ENCODE results near the gene AGPAT2. TPM values are rescaled to one million over a fixed set of nuclear protein-coding genes. Genes with fewer than 3 reads are reported as not detected.
A peak's percentile ranks its signal among the peaks of the same experiment; 100 is the strongest.

The AGPAT2 gene
- total RNA-seq, 4 donors from 2014 or later = 22.0 to 52.8 (median 39.3) TPM

DNA sequence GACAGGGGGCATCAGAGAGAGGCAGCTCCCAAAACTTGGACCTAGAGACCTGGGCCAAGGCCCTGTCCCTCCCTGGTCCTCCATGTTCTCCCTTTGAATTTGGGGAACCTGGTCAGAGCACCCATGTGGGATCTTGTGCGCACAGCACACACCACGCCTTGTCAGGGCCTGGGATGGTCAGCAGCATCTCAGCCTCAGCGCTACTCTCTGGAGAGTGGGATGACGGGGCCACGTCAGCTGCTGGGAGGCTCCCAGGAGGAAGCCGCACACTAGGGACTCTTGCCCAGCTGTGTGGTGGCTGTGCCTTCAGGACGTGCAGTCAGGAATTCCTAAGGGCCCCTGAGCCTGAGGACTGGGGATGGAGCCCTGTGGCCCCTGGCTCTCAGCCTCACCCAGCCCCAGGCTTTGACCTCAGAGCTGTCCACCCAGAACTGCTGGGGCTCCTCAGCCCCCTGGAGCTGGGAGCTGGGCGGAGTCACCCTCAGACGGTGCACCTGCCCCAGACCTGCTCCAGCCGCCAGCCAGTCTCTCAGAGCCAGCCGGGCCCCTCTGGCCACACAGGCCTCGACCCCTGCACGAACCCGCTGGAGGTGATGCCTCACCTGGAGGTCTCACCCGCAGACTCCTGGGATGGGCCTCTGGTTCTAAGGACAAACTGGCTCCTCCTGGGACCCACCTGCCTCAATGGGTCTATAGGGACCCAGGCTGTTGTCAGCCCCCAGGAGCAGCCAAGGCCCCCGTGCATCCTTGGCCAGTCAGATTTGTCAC is 62.9 kb downstream of the AGPAT2 start:
- Histone ChIP-seq H3K36me3 (no peaks in the 10 kb centered on the region), H3K27me3 (peaks cover 0 to 13% (median 0%) of the 10 kb centered on the region in 4 donors), H3K27ac (replicated peaks in 1 of 4) (peak overlapping the region in 1 of 4 donors; percentile 28), H3K4me3 (no peak overlapping the region), H3K4me1 (peaks cover 30 to 42% (median 35%) of the 10 kb centered on the region in 4 donors), H3K9me3 (no peaks in the 10 kb centered on the region)
- no peak for DNase-seq (ENCODE audit: extremely low spot score)
- 83% methylated on average over 8 of the region's 16 CpGs for WGBS
- TF ChIP-seq POLR2A (IDR thresholded peaks at IDR 0.05; ENCODE audit: low read depth) (no peak), EP300 (IDR thresholded peaks at IDR 0.05) (no peak), POLR2AphosphoS5 (IDR thresholded peaks at IDR 0.05) (no peak)
- TF ChIP-seq, protein P1, sequence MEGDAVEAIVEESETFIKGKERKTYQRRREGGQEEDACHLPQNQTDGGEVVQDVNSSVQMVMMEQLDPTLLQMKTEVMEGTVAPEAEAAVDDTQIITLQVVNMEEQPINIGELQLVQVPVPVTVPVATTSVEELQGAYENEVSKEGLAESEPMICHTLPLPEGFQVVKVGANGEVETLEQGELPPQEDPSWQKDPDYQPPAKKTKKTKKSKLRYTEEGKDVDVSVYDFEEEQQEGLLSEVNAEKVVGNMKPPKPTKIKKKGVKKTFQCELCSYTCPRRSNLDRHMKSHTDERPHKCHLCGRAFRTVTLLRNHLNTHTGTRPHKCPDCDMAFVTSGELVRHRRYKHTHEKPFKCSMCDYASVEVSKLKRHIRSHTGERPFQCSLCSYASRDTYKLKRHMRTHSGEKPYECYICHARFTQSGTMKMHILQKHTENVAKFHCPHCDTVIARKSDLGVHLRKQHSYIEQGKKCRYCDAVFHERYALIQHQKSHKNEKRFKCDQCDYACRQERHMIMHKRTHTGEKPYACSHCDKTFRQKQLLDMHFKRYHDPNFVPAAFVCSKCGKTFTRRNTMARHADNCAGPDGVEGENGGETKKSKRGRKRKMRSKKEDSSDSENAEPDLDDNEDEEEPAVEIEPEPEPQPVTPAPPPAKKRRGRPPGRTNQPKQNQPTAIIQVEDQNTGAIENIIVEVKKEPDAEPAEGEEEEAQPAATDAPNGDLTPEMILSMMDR (IDR thresholded peaks at IDR 0.05) = no peak
- intact Hi-C loops (cut with DNase I) = no loop called here

DNA sequence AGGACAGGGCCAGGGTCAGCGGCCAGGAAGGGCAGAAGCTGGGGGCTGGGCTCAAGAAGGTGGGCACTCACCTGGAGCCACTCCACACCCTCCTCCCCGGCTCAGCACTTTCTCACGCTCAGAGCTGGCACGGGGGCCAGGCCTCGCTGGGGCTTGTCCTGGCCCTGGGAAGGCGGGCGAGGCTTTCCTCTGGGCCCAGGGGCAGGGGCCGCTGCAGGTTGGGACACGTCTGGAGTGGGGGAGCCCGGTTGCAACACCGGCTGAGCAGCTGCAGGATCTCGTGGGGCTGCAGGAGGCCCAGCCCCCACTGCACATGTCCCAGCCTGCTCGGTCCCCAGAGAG is 63.4 kb downstream of the AGPAT2 start:
- no peak for TF ChIP-seq EP300 (IDR thresholded peaks at IDR 0.05)
- TF ChIP-seq POLR2AphosphoS5 (IDR thresholded peaks at IDR 0.05) = no peak
- TF ChIP-seq POLR2A (IDR thresholded peaks at IDR 0.05; ENCODE audit: low read depth) = no peak
- TF ChIP-seq, protein P1 (IDR thresholded peaks at IDR 0.05) = no peak
- 86% methylated on average over 9 of the region's 13 CpGs for WGBS
- H3K4me1 ChIP-seq = peaks cover 30 to 42% (median 39%) of the 10 kb centered on the region in 4 donors
- H3K9me3 ChIP-seq = no peaks in the 10 kb centered on the region
- no peak for DNase-seq (ENCODE audit: extremely low spot score)
- peaks cover 0 to 8% (median 0%) of the 10 kb centered on the region in 4 donors for H3K27me3 ChIP-seq
- intact Hi-C loops (cut with DNase I) = no loop called here
- no peak overlapping the region for H3K27ac ChIP-seq (replicated peaks in 1 of 4)
- no peaks in the 10 kb centered on the region for H3K36me3 ChIP-seq
- no peak overlapping the region for H3K4me3 ChIP-seq

Small RNA genes lying within 50 kb of the gene (small RNA-seq; reads per million reads assigned to genes)
- gene MIR126 = 717 to 992 (median 807) reads per million in 3 donors

Other genes with a start within 250 kb of the AGPAT2 start
- 10 to 100 TPM in 2 of 4 donors, 1 to 10 TPM in 2; 8.4 to 17.1 (median 12.5) TPM for gene INPP5E, start 247.6 kb downstream of the AGPAT2 start, total RNA-seq
- gene SEC16A, start 204.4 kb downstream of the AGPAT2 start, total RNA-seq = 10 to 100 TPM; 43.2 to 62.3 (median 51.3) TPM
- gene NOTCH1, start 141.4 kb downstream of the AGPAT2 start, total RNA-seq = 10 to 100 TPM; 48.6 to 90.6 (median 58.8) TPM
- gene EGFL7, start 24.5 kb downstream of the AGPAT2 start, total RNA-seq = 100 to 1,000 TPM in 1 of 4 donors, 10 to 100 TPM in 3; 33.2 to 134 (median 78.7) TPM
- 10 to 100 TPM in 3 of 4 donors, 1 to 10 TPM in 1; 6.6 to 27.8 (median 21.5) TPM for gene DIPK1B, start 25.1 kb upstream of the AGPAT2 start, total RNA-seq
- 10 to 100 TPM in 2 of 4 donors, 1 to 10 TPM in 2; 7.0 to 12.6 (median 9.8) TPM for gene LCN10, start 55.5 kb upstream of the AGPAT2 start, total RNA-seq
- gene LCN6, start 61.1 kb upstream of the AGPAT2 start, total RNA-seq = 10 to 100 TPM; 12.5 to 32.0 (median 23.9) TPM
- gene LCN8, start 70.8 kb upstream of the AGPAT2 start, total RNA-seq = not detected
- gene LCN15, start 77.1 kb upstream of the AGPAT2 start, total RNA-seq = not detected
- gene TMEM141, start 103.9 kb upstream of the AGPAT2 start, total RNA-seq = 10 to 100 TPM; 27.9 to 48.7 (median 31.5) TPM
- 1 to 10 TPM in 2 of 4 donors, under 1 TPM in 2; 0.33 to 2.5 (median 1.4) TPM for gene CCDC183, start 108.9 kb upstream of the AGPAT2 start, total RNA-seq
- 100 to 1,000 TPM in 1 of 4 donors, 10 to 100 TPM in 3; 56.3 to 110 (median 83.0) TPM for gene RABL6, start 120.5 kb upstream of the AGPAT2 start, total RNA-seq
- gene AJM1, start 155.0 kb upstream of the AGPAT2 start, total RNA-seq = 10 to 100 TPM in 3 of 4 donors, 1 to 10 TPM in 1; 3.3 to 14.0 (median 11.4) TPM
- gene PHPT1, start 162.0 kb upstream of the AGPAT2 start, total RNA-seq = 10 to 100 TPM; 43.4 to 84.1 (median 53.9) TPM
- gene MAMDC4, start 164.9 kb upstream of the AGPAT2 start, total RNA-seq = 1 to 10 TPM; 1.7 to 4.7 (median 2.1) TPM
- 100 to 1,000 TPM; 233 to 283 (median 247) TPM for gene EDF1, start 178.9 kb upstream of the AGPAT2 start, total RNA-seq
- gene TRAF2, start 199.1 kb upstream of the AGPAT2 start, total RNA-seq = 10 to 100 TPM in 2 of 4 donors, 1 to 10 TPM in 2; 6.6 to 15.5 (median 12.4) TPM